ENCODE measurements around the gene MED7. TPM values are rescaled to one million over a fixed set of nuclear protein-coding genes. Genes with fewer than 3 reads are reported as not detected.

MED7 gene
- total and polyA plus RNA-seq, 10 of the 15 experiments (the other 5 are each of a cell fraction or from before 2014, with no cell fraction given) = 9.3 to 47.7 (median 22.7) TPM

DNA sequence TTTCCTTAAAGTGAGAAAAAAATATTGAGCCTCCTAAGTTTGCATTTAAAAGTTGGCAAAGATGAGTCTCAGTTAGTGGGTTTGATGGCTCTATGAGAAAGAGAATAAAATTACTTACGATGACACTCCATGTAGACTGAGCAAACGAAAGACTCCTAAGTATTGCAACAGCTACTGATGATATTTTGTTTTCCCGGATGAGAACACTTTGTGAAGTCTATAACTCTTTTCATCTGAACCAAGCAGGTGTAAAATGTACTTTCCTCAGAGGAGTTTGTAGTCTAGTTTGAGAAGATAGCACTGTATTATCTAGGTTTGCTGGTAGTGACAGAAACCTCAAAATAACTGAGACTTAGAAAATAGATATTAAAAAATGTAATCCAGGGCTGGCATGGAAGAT lies 36.3 kb upstream of the MED7 start:
- Histone ChIP-seq H3K4me2 (ENCODE audit: control insufficient read depth, insufficient read depth) (no peak overlapping the region), H3K27me3 (replicated peaks in 1 of 2; ENCODE audit: control insufficient read depth in 2 of 2, insufficient read depth in 2 of 2, low read length in 1 of 2) (no peaks in the 10 kb centered on the region), H3K9ac (ENCODE audit: control insufficient read depth, insufficient read depth, low read length) (no peak overlapping the region), H3K79me2 (ENCODE audit: control insufficient read depth, insufficient read depth, low read length) (no peaks in the 10 kb centered on the region), H3K36me3 (ENCODE audit: control insufficient read depth in 2 of 2, insufficient read depth in 2 of 2, low read length in 1 of 2) (no peaks in the 10 kb centered on the region), H4K20me1 (ENCODE audit: control insufficient read depth, insufficient read depth) (no peaks in the 10 kb centered on the region), H3K4me1 (ENCODE audit: control insufficient read depth, insufficient read depth, low read length) (no peaks in the 10 kb centered on the region), H3K4me3 (no peak overlapping the region), H2AFZ (ENCODE audit: control insufficient read depth, low read depth, low read length) (no peak overlapping the region), H3K27ac (ENCODE audit: control insufficient read depth, insufficient read depth) (no peak overlapping the region), H3K9me3 (replicated peaks; ENCODE audit: control insufficient read depth, insufficient read depth, low read length) (no peaks in the 10 kb centered on the region)
- DNase-seq (ENCODE audit: low read depth, low spot score) (no peak), ATAC-seq (no peak), FAIRE-seq (no peak)
- intact Hi-C loops (cut with micrococcal nuclease; ENCODE audit: unreplicated experiment) = no loop called here
- TF ChIP-seq EGR1 (IDR thresholded peaks at IDR 0.05; ENCODE audit: borderline replicate concordance in 1 of 2, low read depth in 2 of 2, low read length in 2 of 2) = no peak
- TF ChIP-seq POU2F2 (IDR thresholded peaks at IDR 0.05; ENCODE audit: borderline replicate concordance, low read depth, low read length) = no peak
- TF ChIP-seq BRCA1 (IDR thresholded peaks at IDR 0.05; ENCODE audit: low read depth, low read length) = no peak
- no peak for TF ChIP-seq FOXK2 (IDR thresholded peaks at IDR 0.05)
- no peak for TF ChIP-seq GATAD2B (conservative IDR thresholded peaks at IDR 0.05; ENCODE audit: low read depth)
- TF ChIP-seq SUZ12 (IDR thresholded peaks at IDR 0.05; ENCODE audit: unreplicated experiment) = no peak
- TF ChIP-seq, protein P1, sequence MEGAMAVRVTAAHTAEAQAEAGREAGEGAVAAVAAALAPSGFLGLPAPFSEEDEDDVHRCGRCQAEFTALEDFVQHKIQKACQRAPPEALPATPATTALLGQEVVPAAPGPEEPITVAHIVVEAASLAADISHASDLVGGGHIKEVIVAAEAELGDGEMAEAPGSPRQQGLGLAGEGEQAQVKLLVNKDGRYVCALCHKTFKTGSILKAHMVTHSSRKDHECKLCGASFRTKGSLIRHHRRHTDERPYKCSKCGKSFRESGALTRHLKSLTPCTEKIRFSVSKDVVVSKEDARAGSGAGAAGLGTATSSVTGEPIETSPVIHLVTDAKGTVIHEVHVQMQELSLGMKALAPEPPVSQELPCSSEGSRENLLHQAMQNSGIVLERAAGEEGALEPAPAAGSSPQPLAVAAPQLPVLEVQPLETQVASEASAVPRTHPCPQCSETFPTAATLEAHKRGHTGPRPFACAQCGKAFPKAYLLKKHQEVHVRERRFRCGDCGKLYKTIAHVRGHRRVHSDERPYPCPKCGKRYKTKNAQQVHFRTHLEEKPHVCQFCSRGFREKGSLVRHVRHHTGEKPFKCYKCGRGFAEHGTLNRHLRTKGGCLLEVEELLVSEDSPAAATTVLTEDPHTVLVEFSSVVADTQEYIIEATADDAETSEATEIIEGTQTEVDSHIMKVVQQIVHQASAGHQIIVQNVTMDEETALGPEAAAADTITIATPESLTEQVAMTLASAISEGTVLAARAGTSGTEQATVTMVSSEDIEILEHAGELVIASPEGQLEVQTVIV (IDR thresholded peaks at IDR 0.05; ENCODE audit: borderline replicate concordance, partially characterized antibody) = no peak
- no peak for TF ChIP-seq EP300 (IDR thresholded peaks at IDR 0.05; ENCODE audit: borderline replicate concordance in 1 of 2, control insufficient read depth in 1 of 2, low read depth in 2 of 2, low read length in 2 of 2)
- no peak for TF ChIP-seq MEF2A (IDR thresholded peaks at IDR 0.05; ENCODE audit: insufficient read depth, low read depth, low read length)
- no peak for TF ChIP-seq RBBP5 (conservative IDR thresholded peaks at IDR 0.05)
- no peak for TF ChIP-seq ZZZ3 (IDR thresholded peaks at IDR 0.05; ENCODE audit: control insufficient read depth, insufficient read length, low read depth)
- TF ChIP-seq ZNF274 (IDR thresholded peaks at IDR 0.05; ENCODE audit: insufficient read depth, insufficient read length) = no peak
- TF ChIP-seq, protein P2, sequence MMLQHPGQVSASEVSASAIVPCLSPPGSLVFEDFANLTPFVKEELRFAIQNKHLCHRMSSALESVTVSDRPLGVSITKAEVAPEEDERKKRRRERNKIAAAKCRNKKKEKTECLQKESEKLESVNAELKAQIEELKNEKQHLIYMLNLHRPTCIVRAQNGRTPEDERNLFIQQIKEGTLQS (IDR thresholded peaks at IDR 0.05; ENCODE audit: borderline replicate concordance, extremely low read depth, low read depth, low read length) = no peak
- TF ChIP-seq, protein P3, sequence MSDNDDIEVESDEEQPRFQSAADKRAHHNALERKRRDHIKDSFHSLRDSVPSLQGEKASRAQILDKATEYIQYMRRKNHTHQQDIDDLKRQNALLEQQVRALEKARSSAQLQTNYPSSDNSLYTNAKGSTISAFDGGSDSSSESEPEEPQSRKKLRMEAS (IDR thresholded peaks at IDR 0.05; ENCODE audit: low read depth, low read length) = no peak
- TF ChIP-seq TAF1 (IDR thresholded peaks at IDR 0.05; ENCODE audit: borderline replicate concordance, low read depth, low read length) = no peak
- no peak for TF ChIP-seq ETV6 (conservative IDR thresholded peaks at IDR 0.05 in 1 of 2, IDR thresholded peaks at IDR 0.05 in 1 of 2; ENCODE audit: borderline replicate concordance in 1 of 2, low read depth in 1 of 2)
- no peak for TF ChIP-seq RELA (IDR thresholded peaks at IDR 0.05; ENCODE audit: borderline replicate concordance, partially characterized antibody)
- TF ChIP-seq SP1 (IDR thresholded peaks at IDR 0.05; ENCODE audit: low read depth, low read length) = no peak
- ChIA-PET POLR2A (no interaction called here), SMC1A (ENCODE audit: uncharacterized antibody, unreplicated experiment) (interaction anchor here (0.6 to 1.6 kb wide), 4 partner anchors 12 to 74 kb away, joined by 3 to 4 read pairs (median 4); no protein-coding TSS in a partner anchor), RAD21 (ENCODE audit: unreplicated experiment) (interaction anchor here (1.2 to 1.6 kb wide), 2 partner anchors 13 to 74 kb away, joined by 3 read pairs; no protein-coding TSS in a partner anchor), CTCF (interaction anchor here (0.6 to 2.2 kb wide), 2 partner anchors 74 to 644 kb away, joined by 3 to 8 read pairs; no protein-coding TSS in a partner anchor)
- 65% methylated on average over 3 of the region's 3 CpGs for WGBS (ENCODE audit: insufficient coverage, insufficient replicate concordance, low lambda C conversion rate, missing lambda C conversion rate)
- BruUV-seq (replicated peaks) = no TSS peak
- in situ Hi-C loops (cut with MboI) = no loop called here

Data from GM12878 (cell line).